WTC11 (cell line): Measurements from ENCODE around the gene SGMS1. TPM values are rescaled to one million over a fixed set of nuclear protein-coding genes. Genes with fewer than 3 reads are reported as not detected.

Experiments
- ATAC-seq: fragments of 200-7000 bp; cut with Tn5 transposase; 2 replicates; pipeline ENCODE4 v1.10.0; 2021; ENCODE audit warnings: mild to moderate bottlenecking, moderate library complexity
- CTCF ChIA-PET: fragments of 300-600 bp; sonication (Branson Sonifier 250); formaldehyde crosslinking; loops from one replicate; lab custom pipeline; 2021; ENCODE audit warnings: antibody characterized with exemption; lab: Charles Lee
- POLR2A ChIA-PET: fragments of 350-600 bp; sonication (Branson Sonifier 250); formaldehyde crosslinking; loops from one replicate; lab custom pipeline; 2021; ENCODE audit warnings: antibody characterized with exemption; lab: Charles Lee
- DNase-seq: peaks from one replicate; pipeline ENCODE4 v3.0.0; 2021; ENCODE audit warnings: low spot score
- H3K27ac Mint-ChIP-seq: 2 replicates; pipeline ENCODE4 v1.8.0; 2021; ENCODE audit warnings: mixed read lengths
- H3K27me3 Mint-ChIP-seq: 2 replicates; pipeline ENCODE4 v1.8.0; 2021; ENCODE audit warnings: low read depth, mild to moderate bottlenecking, moderate library complexity, mixed read lengths
- H3K36me3 Mint-ChIP-seq: 2 replicates; pipeline ENCODE4 v1.8.0; 2021; ENCODE audit warnings: mixed read lengths
- H3K4me1 Mint-ChIP-seq: 2 replicates; pipeline ENCODE4 v1.8.0; 2022; ENCODE audit warnings: mixed read lengths
- H3K4me3 Mint-ChIP-seq: 2 replicates; pipeline ENCODE4 v1.8.0; 2021; ENCODE audit warnings: mild to moderate bottlenecking, moderate library complexity, mixed read lengths
- H3K9me3 Mint-ChIP-seq: 2 replicates; pipeline ENCODE4 v1.8.0; 2021; ENCODE audit warnings: mixed read lengths
- ATF1 ChIP-seq: sonication (generic); formaldehyde crosslinking; IDR thresholded peaks from 2 replicates; pipeline ENCODE4 v1.8.1; 2023; ENCODE audit warnings: mild to moderate bottlenecking, moderate library complexity, missing genetic modification reagents
- CBFB ChIP-seq: sonication (generic); formaldehyde crosslinking; IDR thresholded peaks from 2 replicates; pipeline ENCODE4 v1.8.1; 2022; ENCODE audit warnings: mild to moderate bottlenecking, low read depth, missing genetic modification reagents
- ETV6 ChIP-seq: sonication (generic); formaldehyde crosslinking; IDR thresholded peaks from 2 replicates; pipeline ENCODE4 v1.8.1; 2022; ENCODE audit warnings: mild to moderate bottlenecking, missing genetic modification reagents
- HMGA2 ChIP-seq: fragments of 250-450 bp; sonication (Bioruptor Pico); IDR thresholded peaks from 2 replicates; pipeline ENCODE4 v1.4.0; 2021; ENCODE audit warnings: mild to moderate bottlenecking, moderate library complexity
- JAZF1 ChIP-seq: fragments of 250-450 bp; sonication (Bioruptor Pico); IDR thresholded peaks from 2 replicates; pipeline ENCODE4 v1.9.0; 2021; ENCODE audit warnings: moderate library complexity, mild to moderate bottlenecking, inconsistent platforms
- MYBL2 ChIP-seq: sonication (generic); formaldehyde crosslinking; IDR thresholded peaks from 2 replicates; pipeline ENCODE4 v1.8.1; 2023; ENCODE audit warnings: mild to moderate bottlenecking, moderate library complexity, missing genetic modification reagents
- NFE2L1 ChIP-seq: sonication (generic); formaldehyde crosslinking; IDR thresholded peaks from 2 replicates; pipeline ENCODE4 v1.8.1; 2023; ENCODE audit warnings: missing genetic modification reagents
- OVOL2 ChIP-seq: fragments of 250-450 bp; sonication (Bioruptor Pico); IDR thresholded peaks from 2 replicates; pipeline ENCODE4 v1.9.0; 2021; ENCODE audit warnings: mild to moderate bottlenecking, borderline replicate concordance
- PRRX2 ChIP-seq: fragments of 250-450 bp; sonication (Bioruptor Pico); IDR thresholded peaks from 2 replicates; pipeline ENCODE4 v1.8.0; 2021; ENCODE audit warnings: mild to moderate bottlenecking
- SOX15 ChIP-seq: fragments of 250-450 bp; sonication (Bioruptor Pico); IDR thresholded peaks from 2 replicates; pipeline ENCODE4 v1.9.0; 2021; ENCODE audit warnings: mild to moderate bottlenecking
- TP53 ChIP-seq: sonication (generic); formaldehyde crosslinking; IDR thresholded peaks from 2 replicates; pipeline ENCODE4 v1.8.1; 2023; ENCODE audit warnings: mild to moderate bottlenecking, missing genetic modification reagents
- ZNF121 ChIP-seq: sonication (generic); formaldehyde crosslinking; IDR thresholded peaks from 2 replicates; pipeline ENCODE4 v1.8.0; 2023; ENCODE audit warnings: missing genetic modification reagents
- ZNF219 ChIP-seq: sonication (generic); formaldehyde crosslinking; IDR thresholded peaks from 2 replicates; pipeline ENCODE4 v1.8.0; 2023; ENCODE audit warnings: missing genetic modification reagents, mild to moderate bottlenecking, borderline replicate concordance
- ZNF263 ChIP-seq: sonication (generic); formaldehyde crosslinking; IDR thresholded peaks from 2 replicates; pipeline ENCODE4 v1.8.1; 2022; ENCODE audit warnings: low read depth, mild to moderate bottlenecking, moderate library complexity, missing genetic modification reagents
- total RNA-seq: library from RNA; stranded (reverse); gene quantifications from 3 replicates; pipeline ENCODE4 v1.2.3, GENCODE V29; 2021
- TF ChIP-seq, protein P1 (sequence below): fragments of 250-450 bp; sonication (Bioruptor Pico); conservative IDR thresholded peaks from 2 replicates; pipeline ENCODE4 v1.9.0; 2021; ENCODE audit warnings: mild to moderate bottlenecking
- TF ChIP-seq, protein P2 (sequence below): fragments of 200-600 bp; IDR thresholded peaks from 2 replicates; pipeline ENCODE4 v1.8.0; 2022; ENCODE audit warnings: antibody characterized with exemption
- TF ChIP-seq, protein P3 (sequence below): sonication (generic); formaldehyde crosslinking; IDR thresholded peaks from 2 replicates; pipeline ENCODE4 v1.8.1; 2022; ENCODE audit warnings: low read depth, mild to moderate bottlenecking, moderate library complexity, missing genetic modification reagents, borderline replicate concordance
- TF ChIP-seq, protein P4 (sequence below): sonication (generic); formaldehyde crosslinking; IDR thresholded peaks from 2 replicates; pipeline ENCODE4 v1.8.0; 2023; ENCODE audit warnings: missing genetic modification reagents, mild to moderate bottlenecking, borderline replicate concordance
- TF ChIP-seq, protein P5 (sequence below): sonication (generic); formaldehyde crosslinking; IDR thresholded peaks from 2 replicates; pipeline ENCODE4 v1.8.1; 2023; ENCODE audit warnings: mild to moderate bottlenecking, missing genetic modification reagents

SGMS1 gene
- total RNA-seq, 1 experiment from 2014 or later, result 13.2 TPM

DNA sequence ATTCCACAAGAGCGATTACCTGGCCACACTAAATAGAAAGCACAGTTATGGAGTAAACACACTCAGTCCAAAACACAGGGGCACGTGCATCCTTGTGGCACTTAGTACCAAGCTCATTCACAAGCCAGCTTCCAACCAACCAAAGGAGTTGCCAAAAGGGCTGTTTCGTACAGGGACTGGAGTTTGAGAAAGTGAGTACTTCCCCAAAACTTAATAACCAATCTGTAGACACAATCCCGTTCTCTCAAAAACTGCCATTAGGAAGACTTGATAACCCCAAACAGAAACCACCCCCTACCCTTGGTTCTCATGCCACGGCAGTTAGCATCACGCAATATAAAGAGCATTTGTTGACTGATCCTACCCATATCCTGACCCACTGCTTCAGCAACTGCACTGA lies 206.3 kb downstream of the SGMS1 start:
- ChIA-PET POLR2A (no interaction called here), CTCF (interaction anchor here (0.6 to 4.0 kb wide), 8 partner anchors 9 to 220 kb away, joined by 3 to 29 read pairs (median 4); no protein-coding TSS in a partner anchor)
- DNase-seq (no peak), ATAC-seq (peak; percentile 7)
- Mint-ChIP-seq H3K4me3 (peak overlapping the region; percentile 72), H3K27me3 (no peaks in the 10 kb centered on the region), H3K36me3 (no peaks in the 10 kb centered on the region), H3K4me1 (peaks cover 49% of the 10 kb centered on the region), H3K27ac (peak overlapping the region; percentile 22; the same call in 1 of the 2 replicates), H3K9me3 (no peaks in the 10 kb centered on the region)
- TF ChIP-seq TP53 (CRISPR knock-in tag), result no peak
- no peak for TF ChIP-seq MYBL2 (CRISPR knock-in tag)
- TF ChIP-seq PRRX2 (CRISPR knock-in tag), result no peak
- no peak for TF ChIP-seq HMGA2 (CRISPR knock-in tag)
- TF ChIP-seq, protein P1, sequence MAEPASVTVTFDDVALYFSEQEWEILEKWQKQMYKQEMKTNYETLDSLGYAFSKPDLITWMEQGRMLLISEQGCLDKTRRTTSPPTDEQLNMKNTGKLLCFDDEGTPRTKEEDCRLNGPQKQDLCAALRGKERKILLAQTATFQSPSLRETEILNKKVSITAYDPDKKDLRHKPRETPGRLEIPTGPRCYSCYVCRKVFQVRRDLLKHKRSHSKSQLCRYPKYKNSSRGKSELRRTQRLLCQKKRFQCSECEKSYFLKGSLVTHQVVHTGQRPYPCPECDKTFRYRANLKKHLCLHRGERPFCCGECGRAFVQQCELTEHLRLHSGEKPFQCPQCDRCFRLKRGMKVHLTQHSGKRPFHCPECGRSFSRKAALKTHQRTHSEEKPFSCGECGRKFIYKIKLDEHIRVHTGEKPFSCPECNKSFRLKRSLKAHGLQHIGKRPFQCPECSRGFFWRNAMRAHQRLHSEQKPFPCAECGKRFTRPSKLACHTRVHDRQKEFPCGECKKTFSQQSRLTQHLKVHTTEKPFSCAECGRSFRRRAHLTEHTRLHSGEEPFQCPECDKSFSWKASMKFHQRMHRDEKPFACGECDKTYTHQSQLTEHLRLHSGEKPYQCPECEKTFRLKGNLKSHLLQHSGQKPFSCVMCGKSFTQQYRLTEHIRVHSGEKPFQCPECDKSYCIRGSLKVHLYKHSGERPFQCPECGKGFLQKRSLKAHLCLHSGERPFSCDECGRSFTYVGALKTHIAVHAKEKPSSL (CRISPR knock-in tag), result no peak
- TF ChIP-seq, protein P2, sequence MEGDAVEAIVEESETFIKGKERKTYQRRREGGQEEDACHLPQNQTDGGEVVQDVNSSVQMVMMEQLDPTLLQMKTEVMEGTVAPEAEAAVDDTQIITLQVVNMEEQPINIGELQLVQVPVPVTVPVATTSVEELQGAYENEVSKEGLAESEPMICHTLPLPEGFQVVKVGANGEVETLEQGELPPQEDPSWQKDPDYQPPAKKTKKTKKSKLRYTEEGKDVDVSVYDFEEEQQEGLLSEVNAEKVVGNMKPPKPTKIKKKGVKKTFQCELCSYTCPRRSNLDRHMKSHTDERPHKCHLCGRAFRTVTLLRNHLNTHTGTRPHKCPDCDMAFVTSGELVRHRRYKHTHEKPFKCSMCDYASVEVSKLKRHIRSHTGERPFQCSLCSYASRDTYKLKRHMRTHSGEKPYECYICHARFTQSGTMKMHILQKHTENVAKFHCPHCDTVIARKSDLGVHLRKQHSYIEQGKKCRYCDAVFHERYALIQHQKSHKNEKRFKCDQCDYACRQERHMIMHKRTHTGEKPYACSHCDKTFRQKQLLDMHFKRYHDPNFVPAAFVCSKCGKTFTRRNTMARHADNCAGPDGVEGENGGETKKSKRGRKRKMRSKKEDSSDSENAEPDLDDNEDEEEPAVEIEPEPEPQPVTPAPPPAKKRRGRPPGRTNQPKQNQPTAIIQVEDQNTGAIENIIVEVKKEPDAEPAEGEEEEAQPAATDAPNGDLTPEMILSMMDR, result no peak
- no peak for TF ChIP-seq ZNF219
- no peak for TF ChIP-seq ZNF263 (CRISPR knock-in tag)
- no peak for TF ChIP-seq ZNF121 (CRISPR knock-in tag)
- TF ChIP-seq OVOL2 (CRISPR knock-in tag), result no peak
- TF ChIP-seq JAZF1, result no peak
- TF ChIP-seq SOX15 (CRISPR knock-in tag), result no peak
- TF ChIP-seq, protein P3, sequence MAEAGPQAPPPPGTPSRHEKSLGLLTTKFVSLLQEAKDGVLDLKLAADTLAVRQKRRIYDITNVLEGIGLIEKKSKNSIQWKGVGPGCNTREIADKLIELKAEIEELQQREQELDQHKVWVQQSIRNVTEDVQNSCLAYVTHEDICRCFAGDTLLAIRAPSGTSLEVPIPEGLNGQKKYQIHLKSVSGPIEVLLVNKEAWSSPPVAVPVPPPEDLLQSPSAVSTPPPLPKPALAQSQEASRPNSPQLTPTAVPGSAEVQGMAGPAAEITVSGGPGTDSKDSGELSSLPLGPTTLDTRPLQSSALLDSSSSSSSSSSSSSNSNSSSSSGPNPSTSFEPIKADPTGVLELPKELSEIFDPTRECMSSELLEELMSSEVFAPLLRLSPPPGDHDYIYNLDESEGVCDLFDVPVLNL (CRISPR knock-in tag), result no peak
- no peak for TF ChIP-seq NFE2L1 (CRISPR knock-in tag)
- no peak for TF ChIP-seq ATF1

DNA sequence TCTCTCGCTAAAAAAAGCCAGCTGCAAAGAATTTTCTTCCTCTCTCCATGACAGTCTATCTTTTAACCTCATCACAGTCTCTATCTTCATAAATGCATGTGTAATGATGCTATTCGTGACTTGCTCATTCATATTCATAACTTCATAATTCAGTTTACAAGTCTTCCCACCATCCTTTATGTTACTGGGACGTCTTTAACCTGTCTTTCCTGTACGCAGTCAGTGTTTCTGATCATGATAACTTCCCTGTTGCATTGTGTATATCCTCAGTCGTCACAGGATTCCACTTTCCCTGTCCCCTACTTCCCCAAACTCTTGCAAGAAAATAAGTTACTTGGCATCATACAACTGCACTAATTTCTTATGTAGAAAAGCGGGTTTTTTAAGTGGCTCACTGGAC lies 206.9 kb downstream of the SGMS1 start:
- ATAC-seq (no peak), DNase-seq (no peak)
- POLR2A ChIA-PET, result interaction anchor here (0.6 kb wide), 1 partner anchor 208 kb away, joined by 3 read pairs; no protein-coding TSS in a partner anchor
- Mint-ChIP-seq H3K4me1 (peaks cover 48% of the 10 kb centered on the region), H3K9me3 (no peaks in the 10 kb centered on the region), H3K27ac (no peak overlapping the region), H3K4me3 (no peak overlapping the region), H3K36me3 (no peaks in the 10 kb centered on the region), H3K27me3 (no peaks in the 10 kb centered on the region)
- TF ChIP-seq OVOL2 (CRISPR knock-in tag) (no peak), CBFB (CRISPR knock-in tag) (no peak), ETV6 (no peak)
- TF ChIP-seq, protein P4, sequence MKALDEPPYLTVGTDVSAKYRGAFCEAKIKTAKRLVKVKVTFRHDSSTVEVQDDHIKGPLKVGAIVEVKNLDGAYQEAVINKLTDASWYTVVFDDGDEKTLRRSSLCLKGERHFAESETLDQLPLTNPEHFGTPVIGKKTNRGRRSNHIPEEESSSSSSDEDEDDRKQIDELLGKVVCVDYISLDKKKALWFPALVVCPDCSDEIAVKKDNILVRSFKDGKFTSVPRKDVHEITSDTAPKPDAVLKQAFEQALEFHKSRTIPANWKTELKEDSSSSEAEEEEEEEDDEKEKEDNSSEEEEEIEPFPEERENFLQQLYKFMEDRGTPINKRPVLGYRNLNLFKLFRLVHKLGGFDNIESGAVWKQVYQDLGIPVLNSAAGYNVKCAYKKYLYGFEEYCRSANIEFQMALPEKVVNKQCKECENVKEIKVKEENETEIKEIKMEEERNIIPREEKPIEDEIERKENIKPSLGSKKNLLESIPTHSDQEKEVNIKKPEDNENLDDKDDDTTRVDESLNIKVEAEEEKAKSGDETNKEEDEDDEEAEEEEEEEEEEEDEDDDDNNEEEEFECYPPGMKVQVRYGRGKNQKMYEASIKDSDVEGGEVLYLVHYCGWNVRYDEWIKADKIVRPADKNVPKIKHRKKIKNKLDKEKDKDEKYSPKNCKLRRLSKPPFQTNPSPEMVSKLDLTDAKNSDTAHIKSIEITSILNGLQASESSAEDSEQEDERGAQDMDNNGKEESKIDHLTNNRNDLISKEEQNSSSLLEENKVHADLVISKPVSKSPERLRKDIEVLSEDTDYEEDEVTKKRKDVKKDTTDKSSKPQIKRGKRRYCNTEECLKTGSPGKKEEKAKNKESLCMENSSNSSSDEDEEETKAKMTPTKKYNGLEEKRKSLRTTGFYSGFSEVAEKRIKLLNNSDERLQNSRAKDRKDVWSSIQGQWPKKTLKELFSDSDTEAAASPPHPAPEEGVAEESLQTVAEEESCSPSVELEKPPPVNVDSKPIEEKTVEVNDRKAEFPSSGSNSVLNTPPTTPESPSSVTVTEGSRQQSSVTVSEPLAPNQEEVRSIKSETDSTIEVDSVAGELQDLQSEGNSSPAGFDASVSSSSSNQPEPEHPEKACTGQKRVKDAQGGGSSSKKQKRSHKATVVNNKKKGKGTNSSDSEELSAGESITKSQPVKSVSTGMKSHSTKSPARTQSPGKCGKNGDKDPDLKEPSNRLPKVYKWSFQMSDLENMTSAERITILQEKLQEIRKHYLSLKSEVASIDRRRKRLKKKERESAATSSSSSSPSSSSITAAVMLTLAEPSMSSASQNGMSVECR (CRISPR knock-in tag), result no peak
- TF ChIP-seq, protein P5, sequence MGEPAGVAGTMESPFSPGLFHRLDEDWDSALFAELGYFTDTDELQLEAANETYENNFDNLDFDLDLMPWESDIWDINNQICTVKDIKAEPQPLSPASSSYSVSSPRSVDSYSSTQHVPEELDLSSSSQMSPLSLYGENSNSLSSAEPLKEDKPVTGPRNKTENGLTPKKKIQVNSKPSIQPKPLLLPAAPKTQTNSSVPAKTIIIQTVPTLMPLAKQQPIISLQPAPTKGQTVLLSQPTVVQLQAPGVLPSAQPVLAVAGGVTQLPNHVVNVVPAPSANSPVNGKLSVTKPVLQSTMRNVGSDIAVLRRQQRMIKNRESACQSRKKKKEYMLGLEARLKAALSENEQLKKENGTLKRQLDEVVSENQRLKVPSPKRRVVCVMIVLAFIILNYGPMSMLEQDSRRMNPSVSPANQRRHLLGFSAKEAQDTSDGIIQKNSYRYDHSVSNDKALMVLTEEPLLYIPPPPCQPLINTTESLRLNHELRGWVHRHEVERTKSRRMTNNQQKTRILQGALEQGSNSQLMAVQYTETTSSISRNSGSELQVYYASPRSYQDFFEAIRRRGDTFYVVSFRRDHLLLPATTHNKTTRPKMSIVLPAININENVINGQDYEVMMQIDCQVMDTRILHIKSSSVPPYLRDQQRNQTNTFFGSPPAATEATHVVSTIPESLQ, result no peak
- CTCF ChIA-PET, result interaction anchor here (0.6 to 4.0 kb wide), 3 partner anchors 49 to 1801 kb away, joined by 3 to 29 read pairs (median 3); no protein-coding TSS in a partner anchor
